Osteoblast (primary cell): Measurements from ENCODE around the gene ZNF385D. TPM values are rescaled to one million over a fixed set of nuclear protein-coding genes. Genes with fewer than 3 reads are reported as not detected.

Experiments used
- DNase-seq: peaks from one replicate; pipeline ENCODE4 v3.0.0; 2011; ENCODE audit warnings: low spot score, mixed read lengths; ENCODE audit not compliant: insufficient read length; ENCODE audit errors: missing footprints
- H2AFZ ChIP-seq: 2 replicates; pipeline ENCODE4 v1.6.0; 2011; ENCODE audit warnings: mild to moderate bottlenecking, low read length
- H3K27ac ChIP-seq: 2 replicates; pipeline ENCODE4 v1.5.1; 2011; ENCODE audit warnings: mild to moderate bottlenecking, low read depth, low read length, moderate library complexity
- H3K27me3 ChIP-seq: 2 replicates; pipeline ENCODE4 v1.6.0; 2012; ENCODE audit warnings: mild to moderate bottlenecking, control low read depth, inconsistent platforms, low read length, moderate library complexity; ENCODE audit not compliant: insufficient read depth
- H3K36me3 ChIP-seq: 2 replicates; pipeline ENCODE4 v1.5.1; 2011; ENCODE audit warnings: mild to moderate bottlenecking, low read length, control low read depth, moderate library complexity; ENCODE audit not compliant: insufficient read depth
- H3K4me1 ChIP-seq: 2 replicates; pipeline ENCODE4 v1.5.1; 2011; ENCODE audit warnings: mild to moderate bottlenecking, low read length, control low read depth, moderate library complexity; ENCODE audit not compliant: insufficient read depth
- H3K4me2 ChIP-seq: 2 replicates; pipeline ENCODE4 v1.6.0; 2011; ENCODE audit warnings: mild to moderate bottlenecking, low read length; ENCODE audit not compliant: insufficient read depth
- H3K4me3 ChIP-seq: fragments of 200-600 bp; sonication (generic); 3 replicates; pipeline ENCODE4 v1.5.1; 2012; ENCODE audit warnings: mild to moderate bottlenecking, low read length, inconsistent platforms; ENCODE audit not compliant: insufficient read depth
- H3K79me2 ChIP-seq: 2 replicates; pipeline ENCODE4 v1.6.0; 2012; ENCODE audit warnings: mild to moderate bottlenecking, low read length, control low read depth, inconsistent platforms; ENCODE audit not compliant: insufficient read depth
- H3K9me3 ChIP-seq: 2 replicates; pipeline ENCODE4 v1.5.1; 2011; ENCODE audit warnings: low read depth, low read length, control low read depth
- H4K20me1 ChIP-seq: 2 replicates; pipeline ENCODE4 v1.6.0; 2012; ENCODE audit warnings: mild to moderate bottlenecking, low read length, control low read depth; ENCODE audit not compliant: insufficient read depth
- CTCF ChIP-seq: IDR thresholded peaks from 2 replicates; pipeline ENCODE4 v1.5.1; 2011; ENCODE audit warnings: mild to moderate bottlenecking, low read depth, low read length, moderate library complexity; ENCODE audit errors: extremely low read depth
- total RNA-seq: library from RNA; depleted of rRNA; stranded (reverse); fragments of >200 nt; gene quantifications from 2 replicates; pipeline ENCODE4 v1.2.3, GENCODE V29; 2012

The ZNF385D gene
- total RNA-seq, 1 donor = 2.5 TPM

GRCh38 chr3:21789730-21790129 lies 38.7 kb upstream of the ZNF385D start:
- Histone ChIP-seq H3K9me3 (no peaks in the 10 kb centered on the region), H3K27me3 (no peaks in the 10 kb centered on the region), H3K4me1 (no peaks in the 10 kb centered on the region), H3K4me3 (no peak overlapping the region), H3K79me2 (no peaks in the 10 kb centered on the region), H3K4me2 (no peak overlapping the region), H4K20me1 (no peaks in the 10 kb centered on the region), H3K36me3 (no peaks in the 10 kb centered on the region), H3K27ac (no peak overlapping the region), H2AFZ (no peak overlapping the region)
- no peak for DNase-seq
- TF ChIP-seq CTCF = no peak

GRCh38 chr3:21786438-21786797 lies 35.4 kb upstream of the ZNF385D start:
- Histone ChIP-seq H3K27me3 (no peaks in the 10 kb centered on the region), H3K4me2 (no peak overlapping the region), H3K4me1 (no peaks in the 10 kb centered on the region), H3K9me3 (no peaks in the 10 kb centered on the region), H3K36me3 (no peaks in the 10 kb centered on the region), H3K79me2 (no peaks in the 10 kb centered on the region), H3K27ac (no peak overlapping the region), H3K4me3 (no peak overlapping the region), H2AFZ (no peak overlapping the region), H4K20me1 (no peaks in the 10 kb centered on the region)
- no peak for DNase-seq
- TF ChIP-seq CTCF = no peak

GRCh38 chr3:21785765-21786437 lies 34.9 kb upstream of the ZNF385D start:
- H3K27ac ChIP-seq = no peak overlapping the region
- DNase-seq = no peak
- no peaks in the 10 kb centered on the region for H4K20me1 ChIP-seq
- no peaks in the 10 kb centered on the region for H3K79me2 ChIP-seq
- no peaks in the 10 kb centered on the region for H3K4me1 ChIP-seq
- H3K36me3 ChIP-seq = no peaks in the 10 kb centered on the region
- no peak overlapping the region for H3K4me3 ChIP-seq
- no peaks in the 10 kb centered on the region for H3K9me3 ChIP-seq
- no peak overlapping the region for H2AFZ ChIP-seq
- H3K4me2 ChIP-seq = no peak overlapping the region
- TF ChIP-seq CTCF = no peak
- H3K27me3 ChIP-seq = no peaks in the 10 kb centered on the region

- H4K20me1 ChIP-seq = no peaks in the 10 kb centered on the region
- H3K4me3 ChIP-seq = no peak overlapping the region
- TF ChIP-seq CTCF = no peak
- no peaks in the 10 kb centered on the region for H3K9me3 ChIP-seq
- no peaks in the 10 kb centered on the region for H3K36me3 ChIP-seq
- H3K4me1 ChIP-seq = no peaks in the 10 kb centered on the region
- no peak overlapping the region for H2AFZ ChIP-seq
- DNase-seq = no peak
- H3K27me3 ChIP-seq = no peaks in the 10 kb centered on the region
- no peaks in the 10 kb centered on the region for H3K79me2 ChIP-seq
- no peak overlapping the region for H3K27ac ChIP-seq
- H3K4me2 ChIP-seq = no peak overlapping the region
These were observed 32.8 kb upstream of the ZNF385D start for GRCh38 chr3:21783839-21784238.
